Measurements from ENCODE around the gene MMEL1.

DNA sequence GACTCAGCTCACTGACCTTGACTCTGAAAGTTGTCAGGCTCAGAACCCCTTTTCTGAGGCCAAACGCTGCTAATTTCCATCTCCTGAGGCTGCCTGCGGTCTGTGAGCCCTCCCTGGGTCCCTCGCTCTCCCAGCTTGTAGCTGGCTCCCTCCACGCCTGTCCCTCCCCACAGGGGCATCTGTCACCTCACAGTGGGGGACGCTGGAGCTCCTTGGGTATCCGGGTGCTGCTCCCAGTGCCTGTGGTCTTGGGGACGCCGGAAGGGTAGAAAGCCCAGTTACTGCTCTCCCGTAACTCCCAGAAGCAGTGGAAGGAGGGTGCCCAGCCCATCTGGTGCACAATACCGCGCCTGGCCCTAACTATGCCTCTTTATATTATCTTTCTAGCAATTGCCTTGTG, 13.0 kb upstream of the MMEL1 start:
- TF ChIP-seq, protein P1, sequence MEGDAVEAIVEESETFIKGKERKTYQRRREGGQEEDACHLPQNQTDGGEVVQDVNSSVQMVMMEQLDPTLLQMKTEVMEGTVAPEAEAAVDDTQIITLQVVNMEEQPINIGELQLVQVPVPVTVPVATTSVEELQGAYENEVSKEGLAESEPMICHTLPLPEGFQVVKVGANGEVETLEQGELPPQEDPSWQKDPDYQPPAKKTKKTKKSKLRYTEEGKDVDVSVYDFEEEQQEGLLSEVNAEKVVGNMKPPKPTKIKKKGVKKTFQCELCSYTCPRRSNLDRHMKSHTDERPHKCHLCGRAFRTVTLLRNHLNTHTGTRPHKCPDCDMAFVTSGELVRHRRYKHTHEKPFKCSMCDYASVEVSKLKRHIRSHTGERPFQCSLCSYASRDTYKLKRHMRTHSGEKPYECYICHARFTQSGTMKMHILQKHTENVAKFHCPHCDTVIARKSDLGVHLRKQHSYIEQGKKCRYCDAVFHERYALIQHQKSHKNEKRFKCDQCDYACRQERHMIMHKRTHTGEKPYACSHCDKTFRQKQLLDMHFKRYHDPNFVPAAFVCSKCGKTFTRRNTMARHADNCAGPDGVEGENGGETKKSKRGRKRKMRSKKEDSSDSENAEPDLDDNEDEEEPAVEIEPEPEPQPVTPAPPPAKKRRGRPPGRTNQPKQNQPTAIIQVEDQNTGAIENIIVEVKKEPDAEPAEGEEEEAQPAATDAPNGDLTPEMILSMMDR (IDR thresholded peaks at IDR 0.05): no peak
- TF ChIP-seq POLR2AphosphoS5 (IDR thresholded peaks at IDR 0.05) (no peak), POLR2A (IDR thresholded peaks at IDR 0.05; ENCODE audit: low read depth) (no peak)
